Measurements from ENCODE around the gene PHACTR1. TPM values are rescaled to one million over a fixed set of nuclear protein-coding genes. Genes with fewer than 3 reads are reported as not detected.
"Not testable (repeated sequence)": the region's sequence is repeated elsewhere in the genome, so short reads cannot be mapped to it uniquely, and the experiment has no call there.

PHACTR1 gene
- polyA plus RNA-seq, 1 donor: 5.8 TPM

DNA sequence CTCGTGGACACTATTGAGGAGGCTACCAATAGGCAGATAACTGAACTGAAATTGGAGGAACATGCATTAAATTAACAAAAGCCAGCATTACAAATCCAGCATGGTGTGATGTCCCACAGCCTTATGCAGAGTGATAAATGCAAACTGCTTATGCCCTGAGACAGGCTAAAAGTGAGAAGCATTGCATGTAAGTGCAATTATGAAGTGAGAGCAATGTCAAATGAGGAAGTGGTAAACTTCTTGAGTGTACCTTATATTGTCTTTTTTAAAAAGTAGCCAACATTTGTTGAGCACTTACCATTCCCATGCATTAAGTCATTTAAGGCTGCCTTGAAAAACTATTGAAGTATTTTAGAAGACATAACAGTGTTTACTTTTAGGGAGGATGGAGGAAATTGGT is 399.6 kb downstream of the PHACTR1 start:
- no peak for DNase-seq

DNA sequence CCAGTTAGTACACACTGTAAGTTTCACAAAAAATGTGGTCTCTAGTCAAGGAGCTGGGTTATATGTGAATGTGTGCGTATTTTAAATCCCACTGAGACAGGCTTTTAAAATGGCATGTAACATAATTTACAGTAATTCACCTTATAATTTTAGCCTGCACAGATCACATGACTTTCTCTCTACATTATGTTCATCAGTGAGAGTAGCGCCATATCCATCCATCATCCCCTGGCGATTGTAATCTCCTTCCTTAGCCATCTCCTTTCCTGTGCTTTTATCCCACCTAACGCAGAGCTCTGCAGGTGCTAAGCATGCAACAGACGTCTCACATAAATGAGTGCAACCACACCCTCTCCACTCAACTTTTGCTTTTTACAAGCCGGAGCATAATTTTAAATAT is 401.0 kb downstream of the PHACTR1 start:
- DNase-seq: no peak

- no peak for DNase-seq
Measured at GRCh38 chr6:13119549-13119948, 403.0 kb downstream of the PHACTR1 start.

DNA sequence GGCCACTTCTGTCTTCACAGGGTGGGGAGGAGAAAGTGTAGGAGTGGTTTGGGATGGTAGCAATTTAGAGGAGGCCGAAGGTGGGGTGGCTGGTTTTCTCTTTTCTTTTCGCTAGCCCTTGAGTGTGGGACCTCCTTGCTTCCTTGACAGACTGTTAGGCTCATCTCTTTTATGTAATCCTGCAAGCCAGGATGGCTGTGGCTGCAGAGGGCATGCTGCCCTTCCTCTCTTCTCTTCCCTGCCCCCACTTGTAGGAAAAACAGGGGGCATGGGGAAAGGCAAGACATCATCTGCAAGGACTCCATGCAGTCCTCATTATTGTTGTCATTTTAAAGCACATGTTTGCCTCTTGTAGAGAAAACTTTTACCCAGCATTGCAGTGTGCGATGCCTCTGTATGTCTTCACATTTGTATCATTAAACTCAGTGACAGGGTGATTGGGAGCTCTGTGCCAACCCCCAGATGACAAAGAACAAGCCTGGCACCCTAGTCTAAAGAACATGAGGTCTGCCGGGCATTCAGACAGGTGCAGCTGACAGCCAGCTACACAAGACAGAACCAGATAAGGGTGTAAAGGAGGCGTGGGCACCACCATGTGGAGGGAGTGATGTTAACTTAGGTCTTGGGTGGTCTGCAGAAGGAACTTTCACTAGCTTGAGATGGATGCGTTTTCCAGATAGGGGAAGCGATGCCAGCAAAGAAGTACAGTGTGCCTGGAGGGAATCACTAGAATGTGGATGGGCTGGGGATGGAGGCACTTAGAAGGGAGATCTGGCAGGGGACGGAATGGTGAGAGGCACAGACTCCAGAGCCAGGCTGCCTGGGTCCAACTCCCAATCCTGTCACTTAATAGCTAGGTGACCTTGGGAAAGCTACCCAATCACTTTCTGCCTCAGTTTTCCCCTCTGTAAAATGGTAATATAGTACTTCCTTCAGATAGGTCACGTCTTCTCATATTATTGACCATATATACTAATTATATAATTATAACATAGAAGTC is 404.2 kb downstream of the PHACTR1 start:
- no peak for DNase-seq

- no peak for DNase-seq
Measured at GRCh38 chr6:13124131-13124530, 407.6 kb downstream of the PHACTR1 start.

DNA sequence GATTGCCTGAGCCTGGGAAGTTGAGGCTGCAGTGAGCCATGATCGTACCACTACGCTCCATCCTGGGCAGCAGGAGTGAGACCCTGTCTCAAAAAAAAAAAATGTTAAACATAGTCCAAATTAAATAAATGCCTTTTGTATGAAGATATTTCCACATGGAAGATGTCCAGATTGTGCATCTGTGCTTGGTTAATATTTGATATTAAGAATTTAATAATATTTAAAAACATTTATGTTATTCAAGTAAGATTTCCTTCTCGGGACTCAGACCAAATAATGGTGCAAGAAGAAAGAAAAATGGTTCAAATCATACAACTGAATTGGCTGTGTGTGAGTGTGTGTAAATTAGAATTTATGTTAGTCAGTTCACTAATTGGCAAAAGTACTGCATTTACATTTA is 409.3 kb downstream of the PHACTR1 start:
- no peak for DNase-seq

- no peak for DNase-seq
Measured at GRCh38 chr6:13131935-13132661, 415.5 kb downstream of the PHACTR1 start.

GRCh38 chr6:13133894-13134293 is 417.3 kb downstream of the PHACTR1 start:
- not testable (repeated sequence) for DNase-seq

DNA sequence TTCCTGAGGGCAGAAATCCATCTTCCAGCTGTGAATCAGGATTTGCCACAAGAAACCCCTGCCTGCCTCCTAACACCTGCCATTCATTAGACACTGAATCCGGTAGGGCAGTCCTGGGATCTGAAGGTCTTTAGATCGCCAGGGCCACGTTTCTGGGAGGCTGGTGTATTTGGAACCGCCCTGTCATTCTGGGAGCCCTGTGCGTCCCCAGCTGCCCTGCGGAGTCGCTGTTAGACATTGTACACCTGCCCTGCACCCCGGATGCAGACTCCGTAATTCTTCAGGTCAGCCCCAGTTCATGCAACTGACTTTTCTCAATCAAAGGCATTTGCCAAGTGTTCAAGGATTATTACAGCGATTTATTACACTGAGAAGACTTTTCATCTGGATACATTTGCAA is 418.6 kb downstream of the PHACTR1 start:
- no peak for DNase-seq

- DNase-seq: no peak
Measured at GRCh38 chr6:13139119-13139518, 422.6 kb downstream of the PHACTR1 start.

GRCh38 chr6:13140980-13141379 is 424.4 kb downstream of the PHACTR1 start:
- no peak for DNase-seq

DNA sequence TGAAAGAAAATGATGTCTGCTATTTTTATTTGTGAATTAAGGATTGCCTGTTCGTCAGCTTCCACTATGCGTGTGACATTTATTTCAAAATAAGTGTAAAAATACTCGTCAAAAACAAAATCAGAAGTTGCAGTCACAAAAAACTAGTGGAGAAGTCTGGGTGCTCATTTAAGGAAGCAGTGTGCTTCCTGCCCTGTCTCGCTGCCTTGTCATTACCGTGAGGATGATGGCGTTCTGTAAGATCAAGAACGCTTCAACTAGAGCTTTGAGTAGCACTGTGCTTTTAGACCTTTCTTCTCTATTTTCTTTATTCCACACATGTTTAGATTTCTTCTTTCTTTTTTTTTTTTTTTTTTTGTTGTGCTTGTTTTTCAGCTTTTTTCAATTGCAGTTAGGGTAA is 424.8 kb downstream of the PHACTR1 start:
- DNase-seq: no peak

DNA sequence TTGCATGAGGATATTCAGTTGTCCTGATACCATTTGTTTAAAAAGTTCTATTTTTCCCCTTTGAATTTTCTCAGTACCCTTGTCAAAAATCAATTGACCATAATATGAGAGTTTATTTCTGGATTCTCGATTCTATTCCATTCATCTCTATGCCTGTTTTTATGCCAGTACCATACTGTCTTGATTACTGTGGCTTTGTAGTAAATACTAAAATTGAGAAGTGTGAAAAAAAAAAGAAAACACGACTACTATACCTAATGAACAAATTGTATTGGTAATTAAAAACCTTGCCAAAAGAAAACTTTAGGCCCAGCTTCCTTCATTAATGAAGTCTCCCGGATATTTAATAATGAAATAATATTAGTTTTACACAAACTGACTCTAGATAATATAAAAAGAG is 426.0 kb downstream of the PHACTR1 start:
- no peak for DNase-seq

GRCh38 chr6:13146442-13146841 is 429.9 kb downstream of the PHACTR1 start:
- no peak for DNase-seq

- peak; percentile 39 for DNase-seq
Measured at GRCh38 chr6:13147376-13147775, 430.8 kb downstream of the PHACTR1 start.

DNA sequence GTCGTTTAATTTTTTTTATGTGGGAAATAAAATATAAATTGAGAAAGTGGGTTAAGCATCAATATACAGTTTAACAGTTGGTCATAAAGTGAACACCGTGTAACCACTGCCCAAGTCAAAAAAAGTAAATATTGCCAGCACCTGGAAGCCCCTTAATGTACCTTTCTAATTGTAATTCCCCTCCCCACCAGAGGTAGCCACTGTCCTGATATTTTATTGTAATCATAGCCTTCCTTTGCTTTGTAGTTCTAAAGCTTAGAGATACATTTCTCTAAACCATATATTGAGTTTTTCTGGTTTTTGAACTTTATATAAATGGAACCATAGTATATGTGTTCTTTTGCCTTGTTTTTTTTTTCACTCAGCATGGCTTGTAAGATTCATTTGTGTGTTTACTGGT is 431.2 kb downstream of the PHACTR1 start:
- no peak for DNase-seq

DNA sequence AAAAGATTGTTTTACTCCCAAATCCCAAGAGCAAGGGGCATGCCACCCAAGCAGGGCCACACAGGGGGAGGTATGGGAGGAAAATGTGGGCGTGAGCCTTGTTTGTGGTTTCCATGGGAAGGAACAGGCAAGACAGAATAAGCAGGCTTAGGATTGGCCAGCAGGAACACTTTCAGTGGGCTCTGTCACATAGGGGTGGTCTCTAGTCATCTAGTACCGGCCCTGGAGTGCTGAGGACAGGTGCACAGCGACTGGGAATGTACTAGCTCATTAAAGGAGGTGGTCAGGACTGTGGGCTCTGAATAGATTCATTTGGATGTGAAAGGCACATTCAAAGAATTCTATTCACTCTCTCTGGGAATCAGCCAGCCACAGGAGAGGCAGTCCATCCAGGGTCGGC is 436.2 kb downstream of the PHACTR1 start:
- no peak for DNase-seq

- no peak for DNase-seq
Measured at GRCh38 chr6:13156381-13156780, 439.8 kb downstream of the PHACTR1 start.

GRCh38 chr6:13157293-13157692 is 440.7 kb downstream of the PHACTR1 start:
- DNase-seq: no peak

GRCh38 chr6:13159300-13159699 is 442.7 kb downstream of the PHACTR1 start:
- DNase-seq: no peak

DNA sequence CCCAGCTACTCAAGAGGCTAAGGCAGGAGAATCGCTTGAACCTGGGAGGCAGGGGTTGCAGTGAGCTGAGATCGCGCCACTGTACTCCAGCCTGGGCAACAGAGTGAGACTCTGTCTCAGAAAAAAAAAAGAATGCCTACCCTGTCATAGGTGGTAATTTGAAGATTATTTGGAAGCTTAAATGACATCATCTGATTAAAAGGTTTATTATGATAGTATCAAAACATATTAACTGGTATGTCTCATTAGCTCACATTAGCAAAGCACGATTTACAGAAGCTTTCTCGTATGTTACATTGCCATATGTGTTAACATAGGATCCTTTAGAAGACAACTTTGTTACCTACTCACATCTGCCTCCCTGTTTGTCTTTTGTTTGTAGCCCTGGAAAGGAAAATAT is 443.3 kb downstream of the PHACTR1 start:
- not testable (repeated sequence) for DNase-seq

- no peak for DNase-seq
Measured at GRCh38 chr6:13163161-13163944, 446.8 kb downstream of the PHACTR1 start.

- DNase-seq: no peak
Measured at GRCh38 chr6:13164291-13164690, 447.7 kb downstream of the PHACTR1 start.
